HepG2 (cell line): ENCODE data around the gene DGKD. TPM values are rescaled to one million over a fixed set of nuclear protein-coding genes. Genes with fewer than 3 reads are reported as not detected.

Experiments used
- ATAC-seq: fragments of 200-7000 bp; cut with Tn5 transposase; 3 replicates; pipeline ENCODE4 v1.9.1; 2020; ENCODE audit warnings: mild to moderate bottlenecking, moderate library complexity
- BruUV-seq: library from RNA; stranded (reverse); fragments of 400-500 nt; replicated peaks from 2 replicates; lab custom pipeline; 2021; lab: Mats Ljungman, UMichigan
- CTCF ChIA-PET: fragments of 300-600 bp; formaldehyde crosslinking; extraction: SDS; loops from one replicate; lab custom pipeline; 2021; ENCODE audit warnings: low total read pairs, inconsistent platforms, low intra/inter-chr PET ratio; lab: Yijun Ruan, JAX
- POLR2A ChIA-PET: fragments of 350-600 bp; sonication (Branson Sonifier 250); formaldehyde crosslinking; loops from one replicate; lab custom pipeline; 2020; ENCODE audit warnings: antibody characterized with exemption, inconsistent platforms; lab: Yijun Ruan, JAX
- DNase-seq: peaks from one replicate; pipeline ENCODE4 v3.0.0-alpha.2; 2015; ENCODE audit warnings: low spot score
- FAIRE-seq: peaks from 3 replicates; lab custom pipeline; 2011; peaks lifted over from hg19 to GRCh38; lab: Jason Lieb, UNC
- H2AFZ ChIP-seq: one replicate; pipeline ENCODE4 v1.6.1; 2011; ENCODE audit warnings: low read length, inconsistent platforms
- H3K27ac ChIP-seq: fragments of 300-600 bp; 3 replicates; pipeline ENCODE4 v1.8.0; 2011; ENCODE audit warnings: mixed run types, mild to moderate bottlenecking, mixed read lengths, low read length, inconsistent platforms; ENCODE audit not compliant: insufficient read depth; ENCODE audit errors: extremely low read length
- H3K27me3 ChIP-seq, 2 experiments: fragments of 200-600 bp in 1 of 2; 2 replicates in 1 of 2; 3 replicates in 1 of 2; pipeline versions ENCODE4 v1.6.0 to v1.8.0; 2011; ENCODE audit warnings: low read length in 2 of 2, mild to moderate bottlenecking in 2 of 2, moderate library complexity in 2 of 2, inconsistent platforms in 1 of 2; ENCODE audit not compliant: insufficient read depth in 2 of 2, control insufficient read depth in 1 of 2
- H3K36me3 ChIP-seq, 2 experiments: fragments of 200-600 bp in 1 of 2; replicated peaks in 1 of 2; 2 replicates in 1 of 2; 3 replicates in 1 of 2; pipeline versions ENCODE4 v1.5.1 to v1.8.0; 2011; ENCODE audit warnings: low read length in 2 of 2, inconsistent platforms in 1 of 2; ENCODE audit not compliant: insufficient read depth in 2 of 2, control insufficient read depth in 1 of 2
- H3K4me1 ChIP-seq: 2 replicates; pipeline ENCODE4 v1.5.1; 2012; ENCODE audit warnings: low read length, inconsistent platforms; ENCODE audit not compliant: insufficient read depth
- H3K4me2 ChIP-seq: 2 replicates; pipeline ENCODE4 v1.6.0; 2011; ENCODE audit warnings: low read depth, low read length, inconsistent platforms
- H3K4me3 ChIP-seq, 3 experiments: fragments of 200-600 bp in 1 of 3; sonication (generic), shearing (Covaris generic) in 1 of 3; replicated peaks in 1 of 3; 2 replicates each; pipeline ENCODE4 v1.5.1; 2011 to 2016; ENCODE audit warnings: low read length in 3 of 3, inconsistent platforms in 2 of 3, low read depth in 2 of 3, mild to moderate bottlenecking in 2 of 3, control low read depth in 1 of 3, mixed read lengths in 1 of 3; ENCODE audit not compliant: insufficient read depth in 1 of 3
- H3K79me2 ChIP-seq: one replicate; pipeline ENCODE4 v1.6.1; 2011; ENCODE audit warnings: low read length, inconsistent platforms; ENCODE audit not compliant: insufficient read depth
- H3K9ac ChIP-seq: 2 replicates; pipeline ENCODE4 v1.6.0; 2011; ENCODE audit warnings: mild to moderate bottlenecking, low read depth, low read length, inconsistent platforms; ENCODE audit not compliant: insufficient read depth
- H3K9me3 ChIP-seq: 2 replicates; pipeline ENCODE4 v1.5.1; 2012; ENCODE audit warnings: mild to moderate bottlenecking, low read length
- H4K20me1 ChIP-seq: 2 replicates; pipeline ENCODE4 v1.6.0; 2011; ENCODE audit warnings: inconsistent platforms, mild to moderate bottlenecking, low read length, moderate library complexity; ENCODE audit not compliant: insufficient read depth
- AGO2 ChIP-seq: fragments of 200-400 bp; formaldehyde crosslinking; optimal IDR thresholded peaks from 2 replicates; pipeline ENCODE3; 2017; ENCODE audit warnings: mild to moderate bottlenecking, low read depth, low read length, moderate library complexity
- ELF4 ChIP-seq: sonication (generic); formaldehyde crosslinking; IDR thresholded peaks from 2 replicates; pipeline ENCODE4 v1.5.0; 2020; ENCODE audit warnings: missing genetic modification reagents, mild to moderate bottlenecking, moderate library complexity, borderline replicate concordance
- RAD21 ChIP-seq: fragments of 450-650 bp; formaldehyde crosslinking; IDR thresholded peaks from 2 replicates; pipeline ENCODE4 v1.5.0; 2020; ENCODE audit warnings: mild to moderate bottlenecking
- SRSF9 ChIP-seq: fragments of 200-400 bp; formaldehyde crosslinking; IDR thresholded peaks from 2 replicates; pipeline ENCODE4 v1.6.1; 2018; ENCODE audit warnings: borderline replicate concordance, mild to moderate bottlenecking, low read depth, low read length; ENCODE audit not compliant: insufficient read depth, poor library complexity, severe bottlenecking
- TP53 ChIP-seq: sonication (generic); formaldehyde crosslinking; conservative IDR thresholded peaks from 2 replicates; pipeline ENCODE4 v1.4.0; 2020; ENCODE audit warnings: missing genetic modification reagents
- WIZ ChIP-seq: sonication (generic); formaldehyde crosslinking; IDR thresholded peaks from 2 replicates; pipeline ENCODE4 v1.5.1; 2020; ENCODE audit warnings: mild to moderate bottlenecking, missing genetic modification reagents
- WGBS: methylation state at CpG from one replicate; pipeline ENCODE4 v1.1.6; 2017; ENCODE audit warnings: low lambda C conversion rate; 5-methylcytosine and 5-hydroxymethylcytosine counted together
- in situ Hi-C: cut with HindIII; loops from 2 replicates; pipeline ENCODE4 v1.10.0; 2017; ENCODE audit warnings: low pct_unique_long_range_greater_than_20kb; ENCODE audit not compliant: extremely low pct_ligation_motif_present
- intact Hi-C: fragments of 100-400 bp; cut with micrococcal nuclease; formaldehyde crosslinking; loops from one replicate; pipeline ENCODE4 v1.10.0; 2022; ENCODE audit not compliant: unreplicated experiment
- polyA plus RNA-seq, 8 experiments: library from polyadenylated mRNA; depleted of rRNA in 3 of 8; stranded (reverse) in 7 of 8; unstranded in 1 of 8; fragments of >200 nt; fragmentation: Illumina TruSeq in 4 of 8; extraction: Trizol in 4 of 8; gene quantifications; 2 replicates each; pipeline versions ENCODE4 v1.2.1 to v1.2.3, GENCODE V29; 2011 to 2016; ENCODE audit warnings: low read depth in 4 of 8, missing spikeins in 1 of 8, mixed read lengths in 1 of 8; ENCODE audit not compliant: insufficient read depth in 1 of 8
- total RNA-seq, 5 experiments: library from RNA; depleted of rRNA; stranded (reverse); fragments of >200 nt; fragmentation: Illumina TruSeq; extraction: Trizol; gene quantifications; 2 replicates each; pipeline ENCODE4 v1.2.3, GENCODE V29; 2016; ENCODE audit warnings: low read depth in 1 of 5
- TF ChIP-seq, protein P1 (sequence below): sonication (generic); formaldehyde crosslinking; IDR thresholded peaks from 2 replicates; pipeline ENCODE4 v1.4.0; 2020; ENCODE audit warnings: missing genetic modification reagents, mild to moderate bottlenecking, borderline replicate concordance
- TF ChIP-seq, protein P2 (sequence below): sonication (generic); formaldehyde crosslinking; IDR thresholded peaks from 2 replicates; pipeline ENCODE4 v1.5.1; 2020; ENCODE audit warnings: missing genetic modification reagents, mild to moderate bottlenecking, borderline replicate concordance

Gene DGKD
- total and polyA plus RNA-seq, 2 of the 13 experiments (the other 11 are each of a cell fraction or from before 2014, with no cell fraction given): 24.5 to 33.2 TPM

DNA sequence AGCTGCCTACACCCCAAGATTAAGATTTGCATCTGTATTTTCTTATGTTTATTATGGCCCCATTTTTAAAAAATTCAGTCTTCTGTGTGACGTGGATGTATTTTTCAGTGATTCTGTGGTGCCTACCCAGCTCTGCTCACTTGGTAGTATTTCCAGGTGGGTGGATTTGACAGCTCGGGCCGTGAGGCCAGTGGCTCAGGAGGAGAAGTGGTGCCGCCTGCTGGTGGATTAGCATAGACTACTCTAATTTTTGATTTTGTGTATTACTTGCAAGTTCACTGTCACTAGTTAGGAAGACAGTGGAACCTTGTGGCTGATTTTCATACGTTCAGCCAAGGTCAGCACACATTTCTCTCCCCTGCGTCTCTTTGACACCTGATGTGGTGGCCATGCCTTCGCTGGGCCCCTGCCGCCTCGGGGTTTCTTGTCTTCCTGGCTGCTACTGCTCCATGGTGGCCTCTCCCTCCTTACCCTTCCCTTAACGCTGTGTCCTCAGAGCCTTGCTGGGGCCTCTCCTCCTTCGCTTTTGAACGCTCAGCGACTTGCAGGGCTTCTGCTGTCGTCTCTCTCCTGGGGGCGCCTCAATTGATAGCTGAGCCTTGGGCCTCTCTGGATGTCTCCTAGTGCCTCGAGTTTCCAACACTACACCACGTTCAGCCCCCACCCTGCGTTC lies 89.4 kb downstream of the DGKD start (continued):
- TF ChIP-seq, protein P1, sequence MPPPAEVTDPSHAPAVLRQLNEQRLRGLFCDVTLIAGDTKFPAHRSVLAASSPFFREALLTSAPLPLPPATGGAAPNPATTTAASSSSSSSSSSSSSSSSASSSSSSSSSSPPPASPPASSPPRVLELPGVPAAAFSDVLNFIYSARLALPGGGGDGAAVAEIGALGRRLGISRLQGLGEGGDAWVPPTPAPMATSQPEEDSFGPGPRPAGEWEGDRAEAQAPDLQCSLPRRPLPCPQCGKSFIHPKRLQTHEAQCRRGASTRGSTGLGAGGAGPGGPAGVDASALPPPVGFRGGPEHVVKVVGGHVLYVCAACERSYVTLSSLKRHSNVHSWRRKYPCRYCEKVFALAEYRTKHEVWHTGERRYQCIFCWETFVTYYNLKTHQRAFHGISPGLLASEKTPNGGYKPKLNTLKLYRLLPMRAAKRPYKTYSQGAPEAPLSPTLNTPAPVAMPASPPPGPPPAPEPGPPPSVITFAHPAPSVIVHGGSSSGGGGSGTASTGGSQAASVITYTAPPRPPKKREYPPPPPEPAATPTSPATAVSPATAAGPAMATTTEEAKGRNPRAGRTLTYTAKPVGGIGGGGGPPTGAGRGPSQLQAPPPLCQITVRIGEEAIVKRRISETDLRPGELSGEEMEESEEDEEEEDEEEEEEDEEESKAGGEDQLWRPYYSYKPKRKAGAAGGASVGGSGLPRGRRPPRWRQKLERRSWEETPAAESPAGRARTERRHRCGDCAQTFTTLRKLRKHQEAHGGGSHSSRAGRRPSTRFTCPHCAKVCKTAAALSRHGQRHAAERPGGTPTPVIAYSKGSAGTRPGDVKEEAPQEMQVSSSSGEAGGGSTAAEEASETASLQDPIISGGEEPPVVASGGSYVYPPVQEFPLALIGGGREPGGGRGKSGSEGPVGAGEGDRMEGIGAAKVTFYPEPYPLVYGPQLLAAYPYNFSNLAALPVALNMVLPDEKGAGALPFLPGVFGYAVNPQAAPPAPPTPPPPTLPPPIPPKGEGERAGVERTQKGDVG (CRISPR knock-in tag): no peak
- TF ChIP-seq ELF4 (CRISPR knock-in tag): no peak
- no peak for TF ChIP-seq WIZ (CRISPR knock-in tag)
- TF ChIP-seq, protein P2, sequence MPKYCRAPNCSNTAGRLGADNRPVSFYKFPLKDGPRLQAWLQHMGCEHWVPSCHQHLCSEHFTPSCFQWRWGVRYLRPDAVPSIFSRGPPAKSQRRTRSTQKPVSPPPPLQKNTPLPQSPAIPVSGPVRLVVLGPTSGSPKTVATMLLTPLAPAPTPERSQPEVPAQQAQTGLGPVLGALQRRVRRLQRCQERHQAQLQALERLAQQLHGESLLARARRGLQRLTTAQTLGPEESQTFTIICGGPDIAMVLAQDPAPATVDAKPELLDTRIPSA: no peak
- TF ChIP-seq AGO2: no peak
- peak; percentile 83 for TF ChIP-seq RAD21 (CRISPR knock-in tag)
- no peak for TF ChIP-seq TP53 (CRISPR knock-in tag)

- in situ Hi-C loops: no loop called here
- BruUV-seq: no TSS peak
- DNase-seq (no peak), ATAC-seq (no peak), FAIRE-seq (no peak)
- no peak overlapping the region for H3K27ac ChIP-seq
- H3K9ac ChIP-seq: no peak overlapping the region
- no peak overlapping the region for H2AFZ ChIP-seq
- H3K4me1 ChIP-seq: peaks cover 10% of the 10 kb centered on the region
- no peaks in the 10 kb centered on the region for H3K9me3 ChIP-seq
- no peak overlapping the region for H3K4me3 ChIP-seq
- no peak for TF ChIP-seq SRSF9
- peaks cover 37 to 56% of the 10 kb centered on the region in 2 experiments for H3K36me3 ChIP-seq
- no peaks in the 10 kb centered on the region for H3K27me3 ChIP-seq
- H3K79me2 ChIP-seq: no peaks in the 10 kb centered on the region
- H3K4me2 ChIP-seq: no peak overlapping the region
- ChIA-PET POLR2A (no interaction called here), CTCF (interaction anchor here (1.9 to 2.0 kb wide), 2 partner anchors 40 to 133 kb away, joined by 9 to 16 read pairs; no protein-coding TSS in a partner anchor)
- WGBS: 96% methylated on average over 11 of the region's 11 CpGs
- H4K20me1 ChIP-seq: peaks cover 3% of the 10 kb centered on the region; the same call in 1 of the 2 replicates
- intact Hi-C loops: loop anchor here (10.0 kb wide), 2 partner anchors 90 to 390 kb away; partner anchors contain the start of gene DGKD
Measured at GRCh38 chr2:233444501-233444900, 90.2 kb downstream of the DGKD start.
